Activated CD4-positive, alpha-beta T cell treated with anti-CD3 and anti-CD28 coated beads, Interleukin-2, amount 50 U/mL, for 24 hours (primary cell): ENCODE data around the gene MRPL14.

Experiments
- DNase-seq, 2 donors: peaks; one replicate each; pipeline ENCODE4 v3.0.0-alpha.2; 2020; ENCODE audit warnings: low read depth in 1 of 2, low spot score in 1 of 2

MRPL14 gene

GRCh38 chr6:44081753-44082152 lies 45.5 kb downstream of the MRPL14 start:
- DNase-seq, result no peak

- no peak for DNase-seq
Observed at GRCh38 chr6:44080561-44081521, 46.4 kb downstream of the MRPL14 start.

- no peak for DNase-seq
Observed at GRCh38 chr6:44079672-44080071, 47.6 kb downstream of the MRPL14 start.

GRCh38 chr6:44078827-44079671 lies 48.2 kb downstream of the MRPL14 start:
- peak; percentile 52 to 69 for DNase-seq

- no peak for DNase-seq
Observed at GRCh38 chr6:44078219-44078826, 48.9 kb downstream of the MRPL14 start.

GRCh38 chr6:44077214-44077946 lies 49.9 kb downstream of the MRPL14 start:
- DNase-seq, result no peak

GRCh38 chr6:44076356-44077213 lies 50.7 kb downstream of the MRPL14 start:
- no peak for DNase-seq

GRCh38 chr6:44075647-44076355 lies 51.5 kb downstream of the MRPL14 start:
- DNase-seq, result no peak

GRCh38 chr6:44074813-44075646 lies 52.2 kb downstream of the MRPL14 start:
- DNase-seq, result no peak

GRCh38 chr6:44074439-44074812 lies 52.8 kb downstream of the MRPL14 start:
- DNase-seq, result peak; percentile 39

GRCh38 chr6:44073612-44074438 lies 53.4 kb downstream of the MRPL14 start:
- DNase-seq, result no peak

GRCh38 chr6:44072959-44073611 lies 54.2 kb downstream of the MRPL14 start:
- peak; percentile 38 to 70 for DNase-seq

- DNase-seq, result no peak
Observed at GRCh38 chr6:44072452-44072958, 54.7 kb downstream of the MRPL14 start.

GRCh38 chr6:44071670-44072451 lies 55.4 kb downstream of the MRPL14 start:
- no peak for DNase-seq

- DNase-seq, result no peak
Observed at GRCh38 chr6:44068607-44069296, 58.5 kb downstream of the MRPL14 start.
